Stimulated activated memory B cell treated with anti-CD40 and anti-IgM and Interleukin-4, amounts not matched to agents 10 μg/mL and 1 μg/mL and 100 μg/mL, for 72 hours (primary cell): Measurements from ENCODE around the gene AFAP1.

Experiments
- ATAC-seq: fragments of 150-1000 bp; cut with Tn5 transposase; 2 replicates; pipeline ENCODE4 v1.10.0; 2021
- H3K27ac Mint-ChIP-seq: one replicate; pipeline ENCODE4 v1.8.0; 2022; ENCODE audit warnings: mild to moderate bottlenecking, mixed read lengths
- H3K27me3 Mint-ChIP-seq: one replicate; pipeline ENCODE4 v1.8.0; 2022; ENCODE audit warnings: mixed read lengths
- H3K36me3 Mint-ChIP-seq: one replicate; pipeline ENCODE4 v1.8.0; 2022; ENCODE audit warnings: mixed read lengths
- H3K4me1 Mint-ChIP-seq: one replicate; pipeline ENCODE4 v1.8.0; 2022; ENCODE audit warnings: mixed read lengths
- H3K4me3 Mint-ChIP-seq: one replicate; pipeline ENCODE4 v1.8.0; 2022; ENCODE audit warnings: mild to moderate bottlenecking, moderate library complexity, mixed read lengths
- H3K9me3 Mint-ChIP-seq: one replicate; pipeline ENCODE4 v1.8.0; 2022; ENCODE audit warnings: mixed read lengths

The AFAP1 gene

DNA sequence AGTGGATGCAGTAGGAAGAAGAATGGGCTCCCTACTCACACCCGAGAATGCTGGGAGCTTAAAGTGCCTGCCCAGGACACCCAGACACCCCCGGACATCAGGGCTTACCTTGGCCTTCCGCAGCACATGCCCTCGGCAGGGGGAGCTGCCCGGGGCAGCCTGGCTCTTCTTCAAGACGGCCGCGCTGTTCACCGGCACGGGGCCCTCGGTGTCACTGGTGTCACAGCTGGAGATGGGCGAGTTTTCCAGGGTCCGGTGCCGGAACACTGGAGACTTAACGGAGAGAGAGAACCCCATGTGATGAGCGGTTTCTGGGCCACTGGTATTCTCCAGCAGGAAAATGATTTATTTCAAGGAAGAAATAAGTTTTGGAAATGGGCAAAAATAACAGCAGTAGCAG lies 170.9 kb downstream of the AFAP1 start:
- Mint-ChIP-seq H3K4me1 (peaks cover 15% of the 10 kb centered on the region), H3K27ac (no peak overlapping the region), H3K36me3 (no peaks in the 10 kb centered on the region), H3K4me3 (no peak overlapping the region), H3K9me3 (no peaks in the 10 kb centered on the region), H3K27me3 (peaks cover 54% of the 10 kb centered on the region)
- no peak for ATAC-seq

GRCh38 chr4:7767966-7768365 lies 171.7 kb downstream of the AFAP1 start:
- Mint-ChIP-seq H3K27me3 (peaks cover 46% of the 10 kb centered on the region), H3K36me3 (no peaks in the 10 kb centered on the region), H3K9me3 (no peaks in the 10 kb centered on the region)

GRCh38 chr4:7767526-7767925 lies 172.1 kb downstream of the AFAP1 start:
- H3K27me3 Mint-ChIP-seq, result peaks cover 42% of the 10 kb centered on the region
- H3K27ac Mint-ChIP-seq, result no peak overlapping the region
- no peaks in the 10 kb centered on the region for H3K9me3 Mint-ChIP-seq
- no peaks in the 10 kb centered on the region for H3K36me3 Mint-ChIP-seq
- H3K4me3 Mint-ChIP-seq, result no peak overlapping the region
- ATAC-seq, result no peak
- peaks cover 15% of the 10 kb centered on the region for H3K4me1 Mint-ChIP-seq

More at GRCh38 chr4:7767966-7768365, 171.7 kb downstream of the AFAP1 start:
- Mint-ChIP-seq H3K4me3 (no peak overlapping the region), H3K27ac (no peak overlapping the region), H3K4me1 (peaks cover 15% of the 10 kb centered on the region)
- no peak for ATAC-seq

DNA sequence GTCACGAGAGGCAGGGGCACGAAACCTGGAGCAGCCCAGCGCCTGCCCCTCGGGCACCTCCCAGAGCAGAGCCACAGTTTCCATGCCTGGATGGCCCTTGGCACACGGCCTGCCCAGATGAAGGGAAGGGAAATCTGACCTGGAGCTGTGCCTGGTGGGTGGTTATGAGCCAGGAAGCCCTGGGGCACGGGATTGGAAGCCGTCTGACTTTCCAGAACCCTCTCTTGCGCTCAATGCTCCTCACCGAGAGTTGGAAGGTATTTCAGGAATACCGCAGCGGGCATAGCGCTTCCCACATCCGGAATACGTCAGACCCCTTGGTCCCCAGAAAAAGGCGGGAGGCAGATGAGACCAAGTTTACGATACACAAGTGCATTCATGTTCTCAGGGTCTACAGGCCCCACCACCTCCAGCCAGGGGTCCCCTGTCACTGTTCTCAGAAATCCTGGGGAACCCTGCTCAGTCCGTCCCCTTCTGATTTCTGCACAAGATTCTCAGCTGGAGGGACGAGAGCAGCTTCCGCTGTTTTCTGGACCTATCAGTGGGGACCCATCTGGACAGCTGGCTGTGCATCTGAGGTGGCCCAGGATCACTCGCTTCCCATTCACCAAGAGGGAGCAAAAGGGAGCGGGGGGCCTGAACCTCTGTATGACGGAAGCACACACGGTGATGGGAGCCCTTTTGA lies 172.9 kb downstream of the AFAP1 start:
- Mint-ChIP-seq H3K9me3 (no peaks in the 10 kb centered on the region), H3K36me3 (no peaks in the 10 kb centered on the region), H3K4me3 (no peak overlapping the region), H3K4me1 (peaks cover 11% of the 10 kb centered on the region), H3K27ac (no peak overlapping the region), H3K27me3 (peaks cover 35% of the 10 kb centered on the region)
- ATAC-seq, result no peak

DNA sequence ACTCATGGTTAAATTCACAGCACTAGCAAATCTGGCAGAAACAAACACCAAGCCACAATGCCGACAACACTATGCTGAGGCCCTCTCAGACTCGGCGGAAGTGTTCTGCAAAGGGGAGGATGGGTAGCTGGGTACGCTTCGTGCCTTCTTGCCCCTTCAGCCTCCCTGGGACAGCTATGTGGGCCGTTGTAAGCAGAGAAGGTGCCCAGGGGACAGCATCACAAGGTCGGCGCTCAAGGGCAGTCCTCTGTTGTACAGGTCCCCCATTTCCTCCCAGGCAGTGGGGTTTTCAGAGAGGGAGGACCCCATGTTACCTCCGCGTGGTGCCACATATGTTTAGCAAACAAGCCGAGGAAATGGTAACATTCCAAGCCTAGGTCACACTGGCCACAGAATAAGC lies 173.6 kb downstream of the AFAP1 start:
- Mint-ChIP-seq H3K4me3 (no peak overlapping the region), H3K27ac (no peak overlapping the region), H3K9me3 (no peaks in the 10 kb centered on the region), H3K27me3 (peaks cover 28% of the 10 kb centered on the region), H3K36me3 (no peaks in the 10 kb centered on the region), H3K4me1 (peaks cover 5% of the 10 kb centered on the region)
- ATAC-seq, result no peak

- Mint-ChIP-seq H3K4me3 (no peak overlapping the region), H3K36me3 (no peaks in the 10 kb centered on the region), H3K27me3 (peaks cover 23% of the 10 kb centered on the region), H3K27ac (no peak overlapping the region), H3K4me1 (peaks cover under 1% of the 10 kb centered on the region), H3K9me3 (no peaks in the 10 kb centered on the region)
- no peak for ATAC-seq
These were observed 174.0 kb downstream of the AFAP1 start for GRCh38 chr4:7765666-7766065.

- no peaks in the 10 kb centered on the region for H3K9me3 Mint-ChIP-seq
- no peak overlapping the region for H3K27ac Mint-ChIP-seq
- ATAC-seq, result no peak
- H3K4me3 Mint-ChIP-seq, result no peak overlapping the region
- peaks cover 11% of the 10 kb centered on the region for H3K27me3 Mint-ChIP-seq
- peaks cover 2% of the 10 kb centered on the region for H3K4me1 Mint-ChIP-seq
- no peaks in the 10 kb centered on the region for H3K36me3 Mint-ChIP-seq
These were observed 175.2 kb downstream of the AFAP1 start for GRCh38 chr4:7764466-7764865.

DNA sequence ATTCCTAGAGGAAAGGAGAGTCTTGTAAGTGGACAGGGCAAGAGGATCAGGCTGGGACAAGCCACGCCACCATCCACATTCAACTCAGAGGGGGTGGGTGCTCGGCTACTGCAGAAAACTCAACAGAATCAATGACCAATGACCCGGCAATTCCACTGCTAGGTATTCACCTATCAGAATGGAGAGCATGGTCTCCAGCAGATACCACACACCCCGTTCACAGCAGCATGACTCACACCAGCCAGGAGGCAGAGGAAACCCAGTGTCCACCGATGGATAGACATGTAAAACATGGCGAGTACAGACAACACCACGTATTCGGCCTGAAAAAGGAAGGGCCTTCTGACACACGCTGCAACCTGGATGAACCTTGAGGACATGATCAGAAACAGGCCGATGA lies 175.9 kb downstream of the AFAP1 start:
- Mint-ChIP-seq H3K4me1 (peaks cover 6% of the 10 kb centered on the region), H3K9me3 (no peaks in the 10 kb centered on the region), H3K27me3 (peaks cover 5% of the 10 kb centered on the region), H3K36me3 (no peaks in the 10 kb centered on the region), H3K4me3 (no peak overlapping the region), H3K27ac (no peak overlapping the region)
- ATAC-seq, result no peak

- Mint-ChIP-seq H3K4me1 (peaks cover 6% of the 10 kb centered on the region), H3K27ac (no peak overlapping the region), H3K27me3 (no peaks in the 10 kb centered on the region), H3K4me3 (no peak overlapping the region), H3K36me3 (no peaks in the 10 kb centered on the region), H3K9me3 (no peaks in the 10 kb centered on the region)
- ATAC-seq, result no peak
These were observed 176.6 kb downstream of the AFAP1 start for GRCh38 chr4:7763106-7763505.

- H3K27me3 Mint-ChIP-seq, result no peaks in the 10 kb centered on the region
- H3K9me3 Mint-ChIP-seq, result no peaks in the 10 kb centered on the region
- no peak overlapping the region for H3K4me3 Mint-ChIP-seq
- no peak overlapping the region for H3K27ac Mint-ChIP-seq
- peaks cover 6% of the 10 kb centered on the region for H3K4me1 Mint-ChIP-seq
- ATAC-seq, result no peak
- no peaks in the 10 kb centered on the region for H3K36me3 Mint-ChIP-seq
These were observed 177.2 kb downstream of the AFAP1 start for GRCh38 chr4:7762376-7763030.

GRCh38 chr4:7761720-7762119 lies 177.9 kb downstream of the AFAP1 start:
- H3K27me3 Mint-ChIP-seq, result no peaks in the 10 kb centered on the region
- H3K27ac Mint-ChIP-seq, result no peak overlapping the region
- H3K36me3 Mint-ChIP-seq, result no peaks in the 10 kb centered on the region
- no peak for ATAC-seq
- no peaks in the 10 kb centered on the region for H3K9me3 Mint-ChIP-seq
- H3K4me1 Mint-ChIP-seq, result peaks cover 6% of the 10 kb centered on the region
- H3K4me3 Mint-ChIP-seq, result no peak overlapping the region

GRCh38 chr4:7761312-7761711 lies 178.3 kb downstream of the AFAP1 start:
- no peaks in the 10 kb centered on the region for H3K27me3 Mint-ChIP-seq
- no peak for ATAC-seq
- H3K4me3 Mint-ChIP-seq, result no peak overlapping the region
- H3K36me3 Mint-ChIP-seq, result no peaks in the 10 kb centered on the region
- no peaks in the 10 kb centered on the region for H3K9me3 Mint-ChIP-seq
- no peak overlapping the region for H3K27ac Mint-ChIP-seq
- peaks cover 6% of the 10 kb centered on the region for H3K4me1 Mint-ChIP-seq

DNA sequence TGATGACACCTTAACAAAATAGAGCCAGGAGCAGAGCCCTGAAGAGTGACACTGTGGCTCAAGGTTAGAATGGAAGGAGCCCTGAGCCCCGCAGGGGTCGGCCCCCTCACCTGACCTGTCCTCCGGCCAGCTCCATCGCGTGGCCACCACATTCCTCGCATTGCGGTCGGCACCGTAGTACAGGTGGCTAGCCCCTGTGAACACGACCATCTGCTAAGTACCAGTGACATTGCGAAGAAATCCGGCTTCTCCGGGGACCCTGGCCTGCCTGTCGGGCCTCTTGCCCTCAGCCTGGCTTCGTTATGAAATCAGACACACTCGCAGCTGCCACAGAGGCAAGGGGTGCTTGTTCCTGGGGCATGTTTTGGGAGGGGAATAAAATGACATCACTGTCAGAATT lies 179.0 kb downstream of the AFAP1 start:
- Mint-ChIP-seq H3K4me1 (peaks cover 6% of the 10 kb centered on the region), H3K36me3 (no peaks in the 10 kb centered on the region), H3K27ac (no peak overlapping the region), H3K9me3 (no peaks in the 10 kb centered on the region), H3K27me3 (no peaks in the 10 kb centered on the region), H3K4me3 (no peak overlapping the region)
- ATAC-seq, result no peak

DNA sequence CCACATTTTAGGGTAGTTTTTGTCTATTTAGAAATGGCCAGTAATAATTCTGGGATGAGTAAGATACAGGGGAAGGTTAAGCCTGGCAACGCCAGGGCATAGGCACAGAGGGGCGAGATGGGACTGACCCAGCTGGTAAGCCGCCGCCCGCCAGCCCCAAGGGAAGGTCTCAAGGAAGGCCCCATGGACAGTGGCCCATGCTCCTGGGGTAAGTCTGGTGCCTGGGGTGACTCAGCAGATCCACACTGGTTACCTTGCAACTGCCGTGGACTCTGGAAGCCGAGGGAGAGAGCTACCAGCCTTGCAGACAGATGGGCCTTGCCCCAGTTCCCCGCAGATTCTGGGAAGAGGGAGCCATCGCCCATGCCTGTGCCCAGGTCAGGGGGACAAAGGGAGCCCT lies 179.4 kb downstream of the AFAP1 start:
- ATAC-seq, result no peak
- H3K27me3 Mint-ChIP-seq, result peaks cover 3% of the 10 kb centered on the region

GRCh38 chr4:7759635-7760034 lies 180.0 kb downstream of the AFAP1 start:
- H3K4me1 Mint-ChIP-seq, result peaks cover 6% of the 10 kb centered on the region
- H3K27ac Mint-ChIP-seq, result no peak overlapping the region
- no peak overlapping the region for H3K4me3 Mint-ChIP-seq
- peaks cover 9% of the 10 kb centered on the region for H3K27me3 Mint-ChIP-seq
- H3K36me3 Mint-ChIP-seq, result no peaks in the 10 kb centered on the region
- no peak for ATAC-seq
- H3K9me3 Mint-ChIP-seq, result no peaks in the 10 kb centered on the region

More for the DNA sequence above, 179.4 kb downstream of the AFAP1 start:
- no peak overlapping the region for H3K4me3 Mint-ChIP-seq
- H3K9me3 Mint-ChIP-seq, result no peaks in the 10 kb centered on the region
- H3K27ac Mint-ChIP-seq, result no peak overlapping the region
- H3K4me1 Mint-ChIP-seq, result peaks cover 6% of the 10 kb centered on the region
- H3K36me3 Mint-ChIP-seq, result no peaks in the 10 kb centered on the region

DNA sequence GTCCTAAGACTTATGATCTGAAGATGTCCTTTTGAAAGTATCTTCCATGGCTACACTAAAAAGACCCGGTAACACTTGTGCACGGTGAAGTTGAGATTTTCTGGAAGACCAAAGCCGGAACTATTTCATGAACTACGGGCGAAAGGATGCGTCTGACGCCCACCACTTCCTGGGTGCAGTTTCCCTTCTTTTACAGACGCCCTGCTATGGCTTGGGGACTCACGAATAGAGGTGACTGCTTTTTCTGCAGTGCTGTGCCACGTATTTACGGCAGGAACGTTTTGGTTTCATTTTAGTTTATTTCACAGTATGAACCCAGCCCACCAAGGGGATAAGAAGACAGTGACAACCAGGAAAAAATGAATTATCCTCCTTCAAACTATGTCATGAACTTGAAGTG lies 180.4 kb downstream of the AFAP1 start:
- Mint-ChIP-seq H3K36me3 (no peaks in the 10 kb centered on the region), H3K27ac (no peak overlapping the region), H3K9me3 (no peaks in the 10 kb centered on the region), H3K27me3 (peaks cover 13% of the 10 kb centered on the region), H3K4me1 (peaks cover 6% of the 10 kb centered on the region), H3K4me3 (peak overlapping the region; percentile 39)
- no peak for ATAC-seq
